ENCODE data around the gene AKAP9. TPM values are rescaled to one million over a fixed set of nuclear protein-coding genes. Genes with fewer than 3 reads are reported as not detected.

AKAP9 gene
- total and polyA plus RNA-seq, 9 of the 15 experiments (the other 6 are each of a cell fraction or from before 2014, with no cell fraction given), result 25.5 to 80.9 (median 46.3) TPM

DNA sequence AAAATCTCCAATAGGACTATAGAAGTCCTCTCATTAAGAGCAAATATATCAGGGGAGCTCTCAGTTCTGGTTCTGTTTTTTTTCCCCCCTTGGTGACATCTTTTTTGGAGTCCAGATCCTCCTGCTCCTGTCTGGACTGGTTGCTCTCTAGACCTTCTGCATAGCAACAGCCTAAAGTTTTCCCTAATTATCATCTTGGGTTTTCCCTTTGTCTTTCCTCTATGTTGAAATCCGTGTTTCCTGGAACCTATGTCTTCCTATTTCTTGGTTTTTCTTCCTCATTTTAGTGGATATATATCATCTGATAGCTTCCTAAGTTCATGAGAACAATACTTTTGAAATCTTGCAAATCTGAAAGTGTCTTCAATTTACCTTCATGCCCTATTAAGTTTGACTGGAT is 30.5 kb upstream of the AKAP9 start:
- in situ Hi-C loops (cut with MboI), result no loop called here
- CTCF ChIA-PET (ENCODE audit: low intra/inter-chr PET ratio), result interaction anchor here (0.6 kb wide), 1 partner anchor 80 kb away, joined by 3 read pairs; no protein-coding TSS in a partner anchor

More for the DNA sequence above, 30.5 kb upstream of the AKAP9 start:
- Histone ChIP-seq H3K27ac (ENCODE audit: extremely low read depth, low read depth, low read length) (no peak overlapping the region), H3K9me1 (ENCODE audit: control insufficient read depth, insufficient read depth, low read length) (no peaks in the 10 kb centered on the region), H3K4me3 (no peak overlapping the region), H3K4me2 (ENCODE audit: insufficient read depth, low read length) (no peak overlapping the region), H3K27me3 (ENCODE audit: control insufficient read depth in 2 of 2, insufficient read depth in 2 of 2, low read length in 2 of 2) (no peaks in the 10 kb centered on the region), H3K79me2 (ENCODE audit: control insufficient read depth, insufficient read depth, low read length) (no peaks in the 10 kb centered on the region), H3K4me1 (replicated peaks in 1 of 2; ENCODE audit: control insufficient read depth in 2 of 2, insufficient read depth in 2 of 2, low read length in 2 of 2) (peaks cover 0 to 9% of the 10 kb centered on the region in 2 experiments; a peak in 4 of 5 replicates), H3K9me3 (replicated peaks; ENCODE audit: control insufficient read depth, insufficient read depth, low read depth, low read length) (no peaks in the 10 kb centered on the region), H4K20me1 (replicated peaks; ENCODE audit: control insufficient read depth, insufficient read depth, low read length) (no peaks in the 10 kb centered on the region), H2AFZ (ENCODE audit: low read depth, low read length) (no peak overlapping the region), H3K36me3 (ENCODE audit: control insufficient read depth, insufficient read depth, low read length) (no peaks in the 10 kb centered on the region), H3K9ac (ENCODE audit: insufficient read depth in 1 of 2, low read depth in 2 of 2, low read length in 2 of 2) (no peak overlapping the region)
- POLR2A ChIA-PET, result no interaction called here
- BruUV-seq (replicated peaks), result no TSS peak
- DNase-seq (ENCODE audit: extremely low read depth in 1 of 4, low spot score in 3 of 4), result no peak
- TF ChIP-seq MTA3 (IDR thresholded peaks at IDR 0.05; ENCODE audit: borderline replicate concordance) (no peak), ZNF644 (tag; IDR thresholded peaks at IDR 0.05; ENCODE audit: low read depth) (no peak), XRCC4 (IDR thresholded peaks at IDR 0.05; ENCODE audit: extremely low read depth, insufficient read depth, insufficient read length) (no peak), NCOA4 (IDR thresholded peaks at IDR 0.05; ENCODE audit: partially characterized antibody) (no peak), ETV1 (tag; conservative IDR thresholded peaks at IDR 0.05; ENCODE audit: low read depth) (no peak), HNRNPH1 (optimal IDR thresholded peaks at IDR 0.05; ENCODE audit: low read depth, low read length) (no peak), PPARD (CRISPR knock-in tag; IDR thresholded peaks at IDR 0.05) (no peak), ZNF586 (CRISPR knock-in tag; conservative IDR thresholded peaks at IDR 0.05) (no peak), FOS (IDR thresholded peaks at IDR 0.05; ENCODE audit: extremely low read depth, insufficient read length) (no peak), MYC (IDR thresholded peaks at IDR 0.05; ENCODE audit: low read depth, low read length) (no peak), MYC (CRISPR knock-in tag; IDR thresholded peaks at IDR 0.05; ENCODE audit: borderline replicate concordance, low read depth) (no peak), ZNF507 (tag; conservative IDR thresholded peaks at IDR 0.05) (no peak), TCF3 (CRISPR knock-in tag; IDR thresholded peaks at IDR 0.05) (no peak), PTRF (tag; IDR thresholded peaks at IDR 0.05) (no peak)
- TF ChIP-seq, protein P1, sequence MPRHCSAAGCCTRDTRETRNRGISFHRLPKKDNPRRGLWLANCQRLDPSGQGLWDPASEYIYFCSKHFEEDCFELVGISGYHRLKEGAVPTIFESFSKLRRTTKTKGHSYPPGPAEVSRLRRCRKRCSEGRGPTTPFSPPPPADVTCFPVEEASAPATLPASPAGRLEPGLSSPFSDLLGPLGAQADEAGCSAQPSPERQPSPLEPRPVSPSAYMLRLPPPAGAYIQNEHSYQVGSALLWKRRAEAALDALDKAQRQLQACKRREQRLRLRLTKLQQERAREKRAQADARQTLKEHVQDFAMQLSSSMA (CRISPR knock-in tag; IDR thresholded peaks at IDR 0.05), result no peak
- TF ChIP-seq, protein P2, sequence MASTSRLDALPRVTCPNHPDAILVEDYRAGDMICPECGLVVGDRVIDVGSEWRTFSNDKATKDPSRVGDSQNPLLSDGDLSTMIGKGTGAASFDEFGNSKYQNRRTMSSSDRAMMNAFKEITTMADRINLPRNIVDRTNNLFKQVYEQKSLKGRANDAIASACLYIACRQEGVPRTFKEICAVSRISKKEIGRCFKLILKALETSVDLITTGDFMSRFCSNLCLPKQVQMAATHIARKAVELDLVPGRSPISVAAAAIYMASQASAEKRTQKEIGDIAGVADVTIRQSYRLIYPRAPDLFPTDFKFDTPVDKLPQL (IDR thresholded peaks at IDR 0.05; ENCODE audit: extremely low read depth, insufficient read length), result no peak
- TF ChIP-seq, protein P3, sequence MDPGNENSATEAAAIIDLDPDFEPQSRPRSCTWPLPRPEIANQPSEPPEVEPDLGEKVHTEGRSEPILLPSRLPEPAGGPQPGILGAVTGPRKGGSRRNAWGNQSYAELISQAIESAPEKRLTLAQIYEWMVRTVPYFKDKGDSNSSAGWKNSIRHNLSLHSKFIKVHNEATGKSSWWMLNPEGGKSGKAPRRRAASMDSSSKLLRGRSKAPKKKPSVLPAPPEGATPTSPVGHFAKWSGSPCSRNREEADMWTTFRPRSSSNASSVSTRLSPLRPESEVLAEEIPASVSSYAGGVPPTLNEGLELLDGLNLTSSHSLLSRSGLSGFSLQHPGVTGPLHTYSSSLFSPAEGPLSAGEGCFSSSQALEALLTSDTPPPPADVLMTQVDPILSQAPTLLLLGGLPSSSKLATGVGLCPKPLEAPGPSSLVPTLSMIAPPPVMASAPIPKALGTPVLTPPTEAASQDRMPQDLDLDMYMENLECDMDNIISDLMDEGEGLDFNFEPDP (CRISPR knock-in tag; IDR thresholded peaks at IDR 0.05), result no peak
- TF ChIP-seq, protein P4, sequence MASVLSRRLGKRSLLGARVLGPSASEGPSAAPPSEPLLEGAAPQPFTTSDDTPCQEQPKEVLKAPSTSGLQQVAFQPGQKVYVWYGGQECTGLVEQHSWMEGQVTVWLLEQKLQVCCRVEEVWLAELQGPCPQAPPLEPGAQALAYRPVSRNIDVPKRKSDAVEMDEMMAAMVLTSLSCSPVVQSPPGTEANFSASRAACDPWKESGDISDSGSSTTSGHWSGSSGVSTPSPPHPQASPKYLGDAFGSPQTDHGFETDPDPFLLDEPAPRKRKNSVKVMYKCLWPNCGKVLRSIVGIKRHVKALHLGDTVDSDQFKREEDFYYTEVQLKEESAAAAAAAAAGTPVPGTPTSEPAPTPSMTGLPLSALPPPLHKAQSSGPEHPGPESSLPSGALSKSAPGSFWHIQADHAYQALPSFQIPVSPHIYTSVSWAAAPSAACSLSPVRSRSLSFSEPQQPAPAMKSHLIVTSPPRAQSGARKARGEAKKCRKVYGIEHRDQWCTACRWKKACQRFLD (CRISPR knock-in tag; IDR thresholded peaks at IDR 0.05), result no peak
- intact Hi-C loops (cut with micrococcal nuclease), result no loop called here
- FAIRE-seq, result no peak
- 4% methylated on average over 1 of the region's 1 CpG for WGBS (ENCODE audit: insufficient coverage, low coverage, missing lambda C conversion rate)
- no peak for ATAC-seq
